NK-92 (cell line): ENCODE data around the gene PI4K2A.

Experiments
- DNase-seq: peaks from one replicate; lab custom pipeline; 2025; ENCODE audit not compliant: unreplicated experiment; lab: John Stamatoyannopoulos, UW

The PI4K2A gene

DNA sequence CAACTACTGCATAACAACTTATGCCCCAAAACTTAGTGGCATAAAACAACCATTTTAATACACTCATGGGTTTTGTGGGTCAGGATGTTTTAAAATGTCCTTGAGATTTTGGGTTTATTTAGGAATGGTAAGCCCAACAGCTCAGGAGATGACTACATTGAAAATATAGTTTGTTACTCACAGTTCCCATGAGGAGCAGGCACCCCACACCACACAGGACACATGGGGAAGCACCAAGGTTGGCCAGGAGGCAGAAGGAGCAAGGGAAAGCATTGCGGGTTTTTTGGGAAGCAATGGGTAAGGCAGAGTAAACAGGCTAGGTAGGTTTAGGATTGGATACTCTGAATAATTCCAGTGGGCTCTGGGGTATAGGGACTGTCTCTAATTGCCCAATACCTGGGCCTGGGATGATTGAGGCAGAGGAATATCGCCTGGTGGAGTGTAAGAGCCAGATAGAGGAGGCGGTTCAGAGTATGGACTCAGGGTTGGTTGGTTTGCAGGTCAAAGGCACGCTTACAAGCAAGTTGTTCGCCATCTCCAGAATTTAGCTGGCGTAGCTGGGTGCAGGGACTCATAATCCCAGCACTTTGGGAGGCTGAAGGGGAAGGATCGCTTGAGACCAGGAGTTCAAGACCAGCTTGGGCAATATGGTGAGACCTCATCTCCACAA lies 63.1 kb downstream of the PI4K2A start:
- DNase-seq, result no peak

GRCh38 chr10:97704341-97704740 lies 63.9 kb downstream of the PI4K2A start:
- no peak for DNase-seq

DNA sequence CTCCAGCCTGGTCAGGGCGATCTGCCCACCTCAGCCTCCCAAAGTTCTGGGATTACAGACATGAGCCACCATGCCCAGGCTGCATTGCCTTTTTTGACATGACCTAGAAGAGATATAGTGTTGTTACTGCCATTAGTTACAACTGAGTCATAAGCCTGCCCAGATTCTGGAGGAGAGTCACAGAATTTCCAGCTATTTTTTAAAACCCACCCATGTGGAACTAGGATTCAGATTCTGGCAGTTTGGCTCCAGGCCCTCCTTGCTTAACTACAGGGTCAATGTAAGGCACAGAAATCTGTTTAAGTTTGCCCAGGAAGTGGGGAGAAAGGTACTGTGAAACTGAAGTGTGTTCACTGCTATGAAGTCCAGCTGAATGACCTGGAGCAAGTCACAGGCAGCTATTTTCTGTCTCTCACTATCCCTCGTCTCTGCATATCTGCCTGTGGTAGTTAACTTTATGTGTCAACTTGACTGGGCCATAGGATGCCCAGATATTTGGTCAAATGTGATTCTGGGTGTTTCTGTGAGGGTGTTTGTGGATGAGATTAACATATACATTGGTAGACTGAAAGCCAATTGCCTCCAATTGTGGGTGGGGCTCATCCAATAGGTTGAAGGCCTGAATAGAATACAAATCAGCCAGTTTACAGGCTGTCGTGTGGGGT lies 64.7 kb downstream of the PI4K2A start:
- DNase-seq, result no peak

DNA sequence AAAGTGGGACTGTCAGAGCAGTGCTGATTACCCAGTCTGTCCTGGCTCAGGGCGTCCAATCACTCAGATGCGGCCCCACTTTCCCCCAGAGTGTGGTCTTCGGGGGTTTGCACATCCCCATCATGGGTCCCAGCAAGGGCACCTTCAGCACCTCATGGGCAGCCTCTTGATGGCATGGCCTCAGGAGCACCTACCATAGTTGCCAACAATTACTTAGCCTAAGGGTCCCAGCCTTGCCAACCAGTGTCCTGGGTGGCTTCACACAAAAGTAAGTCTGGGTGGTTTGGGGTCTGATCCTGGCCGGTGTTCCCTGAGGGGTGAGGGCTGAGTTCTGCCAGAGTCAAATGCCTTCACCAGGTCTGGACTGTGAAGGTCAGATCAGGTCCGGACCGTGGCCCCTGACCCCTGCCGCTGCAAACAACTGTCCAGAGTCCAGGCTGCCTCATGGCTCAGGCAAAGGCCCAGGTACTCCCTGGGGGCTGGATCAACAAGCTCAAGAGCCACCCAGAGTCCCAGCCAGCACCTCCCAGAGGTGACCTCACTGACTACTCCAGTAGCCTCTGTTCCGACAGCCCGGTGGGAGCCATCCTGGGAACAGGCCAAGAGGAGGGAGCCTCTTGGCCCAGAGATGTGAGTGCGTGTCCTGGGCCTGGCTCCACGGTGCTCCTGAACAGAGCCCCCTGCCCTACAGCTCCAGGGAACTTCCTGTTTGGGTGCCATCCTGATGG lies 66.8 kb downstream of the PI4K2A start:
- DNase-seq, result no peak

- DNase-seq, result no peak
These were observed 67.7 kb downstream of the PI4K2A start for GRCh38 chr10:97708167-97708566.

- no peak for DNase-seq
These were observed 68.8 kb downstream of the PI4K2A start for GRCh38 chr10:97708976-97709946.

GRCh38 chr10:97711640-97712572 lies 71.4 kb downstream of the PI4K2A start:
- no peak for DNase-seq

DNA sequence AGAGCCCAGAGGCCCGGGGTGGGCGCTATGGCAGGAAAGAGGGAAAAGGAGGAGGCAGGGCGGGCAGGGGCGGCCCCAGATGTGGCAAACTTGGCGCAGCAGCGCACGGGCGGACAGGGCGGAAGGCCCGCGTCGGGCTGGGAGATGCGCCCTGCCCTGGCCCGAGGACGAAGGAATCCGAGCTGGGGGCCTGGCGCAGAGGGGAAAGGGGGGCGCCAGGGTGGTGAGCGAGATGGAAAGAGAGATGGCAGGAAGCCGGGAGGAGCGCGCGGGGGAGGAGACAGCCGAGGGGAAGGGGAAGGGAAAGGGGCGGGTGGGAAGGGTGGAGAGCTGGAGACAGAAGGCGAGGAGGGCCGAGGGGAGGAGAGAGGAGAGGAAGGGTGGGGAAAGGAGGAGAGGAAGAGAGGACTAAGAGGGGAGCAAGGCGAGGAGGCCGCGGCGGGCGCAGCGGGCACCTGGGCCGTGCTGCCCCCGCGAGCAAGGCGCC lies 72.9 kb downstream of the PI4K2A start, which contains the start of gene MARVELD1:
Gene MARVELD1, plus strand, starts transcription at position 392 of the 487 bp plus-strand sequence. CDS start 147 bp downstream, outside the sequence.
- no peak for DNase-seq

GRCh38 chr10:97713826-97714400 lies 73.4 kb downstream of the PI4K2A start:
- DNase-seq, result no peak

GRCh38 chr10:97714401-97715258 lies 74.2 kb downstream of the PI4K2A start:
- no peak for DNase-seq

GRCh38 chr10:97715259-97715874 lies 74.9 kb downstream of the PI4K2A start:
- no peak for DNase-seq

GRCh38 chr10:97717627-97718026 lies 77.2 kb downstream of the PI4K2A start:
- DNase-seq, result no peak

DNA sequence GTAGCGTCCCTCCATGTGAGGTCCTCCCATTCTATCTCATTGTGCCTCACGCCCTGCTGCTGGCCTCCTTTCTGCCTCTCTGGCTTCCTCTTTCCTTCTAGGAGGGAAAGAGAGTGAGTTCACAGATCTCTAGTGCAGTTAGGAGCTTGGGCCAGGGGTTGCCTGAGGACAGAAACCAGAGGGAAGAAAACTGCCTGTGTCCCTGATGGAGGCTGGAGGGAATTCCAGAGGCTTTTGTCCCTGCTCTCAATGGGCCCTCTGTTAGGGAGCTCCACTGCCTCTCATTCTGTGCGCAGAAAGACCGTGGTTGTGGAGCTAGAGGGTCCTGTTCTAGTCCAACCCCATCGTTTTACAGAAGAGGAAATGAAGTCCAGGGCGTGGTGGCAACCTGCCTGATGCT lies 77.7 kb downstream of the PI4K2A start:
- DNase-seq, result no peak

- no peak for DNase-seq
These were observed 78.2 kb downstream of the PI4K2A start for GRCh38 chr10:97718659-97719142.

GRCh38 chr10:97719602-97720001 lies 79.1 kb downstream of the PI4K2A start:
- no peak for DNase-seq

- DNase-seq, result no peak
These were observed 81.7 kb downstream of the PI4K2A start for GRCh38 chr10:97721871-97722780.

GRCh38 chr10:97723001-97723400 lies 82.5 kb downstream of the PI4K2A start:
- DNase-seq, result no peak
